Activated CD8-positive, alpha-beta memory T cell treated with anti-CD3 and anti-CD28 coated beads, Interleukin-2, amount 50 U/mL, for 4 hours (primary cell): ENCODE measurements around the gene ABHD12.
A peak's percentile ranks its signal among the peaks of the same experiment; 100 is the strongest.
"Not testable (repeated sequence)": the region's sequence is repeated elsewhere in the genome, so short reads cannot be mapped to it uniquely, and the experiment has no call there.

Experiments
- DNase-seq: peaks from one replicate; pipeline ENCODE4 v3.0.0-alpha.2; 2020

The ABHD12 gene

GRCh38 chr20:25390538-25391528 is at the start of gene ABHD12:
TSS of gene ABHD12 (minus strand) at chr20:25390835. CDS start at chr20:25390703, 132 bp downstream.
- peak; percentile 94 for DNase-seq

GRCh38 chr20:25439328-25439727 is 48.7 kb upstream of the ABHD12 start:
- no peak for DNase-seq

GRCh38 chr20:25437153-25437581 is 46.5 kb upstream of the ABHD12 start:
- DNase-seq = no peak

- DNase-seq = no peak
Measured at GRCh38 chr20:25424536-25424935, 33.9 kb upstream of the ABHD12 start.

- DNase-seq = no peak
Measured at GRCh38 chr20:25422032-25422431, 31.4 kb upstream of the ABHD12 start.

- DNase-seq = no peak
Measured at GRCh38 chr20:25421102-25421501, 30.5 kb upstream of the ABHD12 start.

- no peak for DNase-seq
Measured at GRCh38 chr20:25418776-25419175, 28.1 kb upstream of the ABHD12 start.

GRCh38 chr20:25408890-25409289 is 18.3 kb upstream of the ABHD12 start:
- no peak for DNase-seq

GRCh38 chr20:25408170-25408547 is 17.5 kb upstream of the ABHD12 start:
- DNase-seq = no peak

- peak; percentile 71 for DNase-seq
Measured at GRCh38 chr20:25407311-25408169, 16.9 kb upstream of the ABHD12 start, which contains the start of gene GINS1. TSS of gene GINS1 (plus strand) at chr20:25407673. CDS start at chr20:25407821, 148 bp downstream.

GRCh38 chr20:25402583-25402982 is 11.9 kb upstream of the ABHD12 start:
- no peak for DNase-seq

GRCh38 chr20:25400291-25400732 is 9.7 kb upstream of the ABHD12 start:
- not testable (repeated sequence) for DNase-seq

GRCh38 chr20:25399037-25399430 is 8.4 kb upstream of the ABHD12 start:
- no peak for DNase-seq

GRCh38 chr20:25398376-25399036 is 7.9 kb upstream of the ABHD12 start:
- DNase-seq = no peak

GRCh38 chr20:25397821-25398220 is 7.2 kb upstream of the ABHD12 start:
- no peak for DNase-seq

- DNase-seq = no peak
Measured at GRCh38 chr20:25397096-25397495, 6.5 kb upstream of the ABHD12 start.

- DNase-seq = no peak
Measured at GRCh38 chr20:25394996-25395395, 4.4 kb upstream of the ABHD12 start.

- no peak for DNase-seq
Measured at GRCh38 chr20:25394276-25394675, 3.6 kb upstream of the ABHD12 start.

GRCh38 chr20:25389858-25390537 is 637 bp downstream of the ABHD12 start:
- peak; percentile 31 for DNase-seq

GRCh38 chr20:25389401-25389857 is 1.2 kb downstream of the ABHD12 start:
- DNase-seq = no peak

GRCh38 chr20:25382704-25383370 is 7.8 kb downstream of the ABHD12 start:
- no peak for DNase-seq
